ENCODE results near the gene GCKR.

Gene GCKR, protein sequence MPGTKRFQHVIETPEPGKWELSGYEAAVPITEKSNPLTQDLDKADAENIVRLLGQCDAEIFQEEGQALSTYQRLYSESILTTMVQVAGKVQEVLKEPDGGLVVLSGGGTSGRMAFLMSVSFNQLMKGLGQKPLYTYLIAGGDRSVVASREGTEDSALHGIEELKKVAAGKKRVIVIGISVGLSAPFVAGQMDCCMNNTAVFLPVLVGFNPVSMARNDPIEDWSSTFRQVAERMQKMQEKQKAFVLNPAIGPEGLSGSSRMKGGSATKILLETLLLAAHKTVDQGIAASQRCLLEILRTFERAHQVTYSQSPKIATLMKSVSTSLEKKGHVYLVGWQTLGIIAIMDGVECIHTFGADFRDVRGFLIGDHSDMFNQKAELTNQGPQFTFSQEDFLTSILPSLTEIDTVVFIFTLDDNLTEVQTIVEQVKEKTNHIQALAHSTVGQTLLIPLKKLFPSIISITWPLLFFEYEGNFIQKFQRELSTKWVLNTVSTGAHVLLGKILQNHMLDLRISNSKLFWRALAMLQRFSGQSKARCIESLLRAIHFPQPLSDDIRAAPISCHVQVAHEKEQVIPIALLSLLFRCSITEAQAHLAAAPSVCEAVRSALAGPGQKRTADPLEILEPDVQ

DNA sequence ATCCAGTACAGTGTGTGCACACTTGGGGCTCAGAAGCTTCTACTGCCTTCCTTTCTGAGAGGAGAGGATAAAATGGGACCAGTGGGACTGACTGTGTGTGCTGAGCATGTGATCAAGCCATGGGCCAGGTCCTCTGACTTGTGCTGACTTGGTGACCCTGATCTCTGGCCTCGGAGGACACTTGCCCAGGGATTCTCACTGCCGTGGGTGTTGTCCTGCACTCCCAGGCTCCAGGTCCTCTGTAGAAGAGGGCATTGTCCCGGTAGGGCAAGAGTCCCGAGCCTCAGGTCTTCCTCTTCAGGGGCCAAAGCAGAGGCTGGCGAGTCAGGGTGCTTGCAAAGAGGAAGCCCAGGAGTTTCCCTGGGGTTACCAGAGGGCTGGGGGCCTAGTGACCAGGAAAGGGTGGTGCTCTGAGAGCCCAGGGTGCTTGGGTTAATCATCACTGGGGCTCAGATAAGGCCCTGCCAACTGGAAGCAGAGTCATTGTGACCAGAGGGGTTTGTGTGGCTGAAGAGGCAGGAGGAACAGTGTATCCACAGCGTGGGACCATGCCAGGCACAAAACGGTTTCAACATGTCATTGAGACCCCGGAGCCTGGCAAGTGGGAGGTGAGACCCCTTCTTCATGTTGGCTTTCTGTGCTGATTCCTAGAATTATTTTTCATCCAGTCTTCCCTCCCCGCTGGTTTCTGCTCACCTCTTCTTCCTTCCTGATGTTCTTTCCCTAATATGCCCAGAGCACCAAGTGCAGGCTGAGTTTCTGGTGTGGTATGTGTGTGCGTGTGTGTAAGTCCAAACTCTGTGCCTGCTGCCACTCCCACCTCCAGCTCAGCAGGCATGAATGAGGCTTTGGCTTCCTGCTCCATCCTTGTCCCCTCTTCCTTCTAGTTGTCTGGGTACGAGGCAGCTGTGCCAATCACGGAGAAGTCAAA lies at the start of gene GCKR:
Gene GCKR (plus strand): TSS at position 483 of the 931 bp plus-strand sequence. CDS start 66 bp downstream, at position 549.
- Histone ChIP-seq H3K36me3 (ENCODE audit: control insufficient read depth, insufficient read depth, low read length) (no peaks in the 10 kb centered on the region), H3K4me3 (ENCODE audit: low read length) (no peak within 1 kb of the TSS), H3K4me1 (ENCODE audit: control insufficient read depth, insufficient read depth, low read length) (peaks cover 4% of the 10 kb centered on the region), H3K27ac (ENCODE audit: low read depth, low read length) (no peak within 1 kb of the TSS), H3K27me3 (ENCODE audit: control insufficient read depth, insufficient read depth, low read length) (peaks cover 2% of the 10 kb centered on the region), H3K9ac (ENCODE audit: low read length) (no peak within 1 kb of the TSS)

DNA sequence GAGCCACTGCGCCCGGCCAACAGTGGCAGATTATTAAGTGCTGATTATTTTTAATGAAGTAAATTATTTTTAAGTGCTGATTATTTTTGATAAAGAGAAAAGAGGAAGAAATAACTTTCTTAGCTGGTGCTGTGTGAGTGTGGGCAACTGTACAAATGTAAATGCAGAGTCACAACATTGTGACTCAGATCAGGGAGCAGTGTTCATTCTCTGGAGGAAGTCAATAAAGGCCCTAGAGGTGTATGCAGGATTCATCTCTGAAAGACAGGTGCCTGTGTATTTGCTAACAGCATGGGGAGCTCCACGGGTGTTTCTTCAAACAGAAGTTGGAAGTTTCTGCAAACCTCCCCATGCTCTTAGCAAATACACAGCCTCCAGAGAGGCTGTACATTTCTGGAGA lies 48.3 kb upstream of the GCKR start:
- no peaks in the 10 kb centered on the region for H3K27me3 ChIP-seq (ENCODE audit: control insufficient read depth, insufficient read depth, low read length)
- H3K4me1 ChIP-seq (ENCODE audit: control insufficient read depth, insufficient read depth, low read length), result no peaks in the 10 kb centered on the region
- H3K36me3 ChIP-seq (ENCODE audit: control insufficient read depth, insufficient read depth, low read length), result peaks cover 11% of the 10 kb centered on the region
- no peak overlapping the region for H3K9ac ChIP-seq (ENCODE audit: low read length)
- no peak overlapping the region for H3K27ac ChIP-seq (ENCODE audit: low read depth, low read length)
- no peak overlapping the region for H3K4me3 ChIP-seq (ENCODE audit: low read length)

DNA sequence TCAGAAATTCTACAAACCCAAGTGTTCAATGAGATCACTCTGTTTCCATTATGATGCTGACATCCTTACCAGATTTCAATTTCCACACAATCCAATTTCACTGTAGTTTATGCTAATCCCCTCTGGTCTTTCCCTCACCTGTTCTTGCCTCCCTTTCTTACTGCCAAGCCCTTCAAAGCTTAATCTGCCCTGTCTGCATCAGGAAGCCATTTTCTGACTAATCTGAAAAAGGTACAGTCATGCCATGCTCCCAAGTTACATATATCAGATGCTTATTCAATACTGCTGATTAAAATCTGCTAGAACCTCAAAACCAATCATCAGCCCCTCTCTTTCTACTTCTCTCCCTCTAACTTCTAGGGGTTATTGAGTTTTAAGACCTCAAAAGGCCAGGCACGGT lies 45.5 kb upstream of the GCKR start:
- H3K4me3 ChIP-seq (ENCODE audit: low read length), result no peak overlapping the region
- peaks cover 22% of the 10 kb centered on the region for H3K36me3 ChIP-seq (ENCODE audit: control insufficient read depth, insufficient read depth, low read length)
- H3K27me3 ChIP-seq (ENCODE audit: control insufficient read depth, insufficient read depth, low read length), result no peaks in the 10 kb centered on the region
- no peak overlapping the region for H3K27ac ChIP-seq (ENCODE audit: low read depth, low read length)
- H3K9ac ChIP-seq (ENCODE audit: low read length), result no peak overlapping the region
- H3K4me1 ChIP-seq (ENCODE audit: control insufficient read depth, insufficient read depth, low read length), result no peaks in the 10 kb centered on the region

DNA sequence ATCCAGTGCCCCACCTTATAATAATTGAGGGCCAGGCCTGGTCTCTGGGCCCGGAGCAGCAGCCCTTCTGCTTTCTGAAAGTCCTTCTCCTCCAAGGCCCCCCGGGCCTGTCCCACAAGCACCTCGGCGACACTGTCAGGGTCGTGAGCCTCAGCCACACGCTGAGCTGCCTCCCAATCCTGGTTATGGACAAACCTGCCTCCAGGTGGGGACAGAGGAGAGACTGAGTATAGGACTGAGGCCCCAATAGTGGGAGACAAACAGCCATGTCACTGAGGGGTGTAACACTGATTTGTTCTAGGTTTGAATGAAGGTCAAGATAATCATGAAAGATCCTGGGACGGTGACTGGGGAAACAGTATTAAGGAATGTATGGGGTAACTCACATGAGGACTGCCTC lies 42.7 kb upstream of the GCKR start:
- Histone ChIP-seq H3K36me3 (ENCODE audit: control insufficient read depth, insufficient read depth, low read length) (peaks cover 24% of the 10 kb centered on the region), H3K27me3 (ENCODE audit: control insufficient read depth, insufficient read depth, low read length) (no peaks in the 10 kb centered on the region), H3K4me3 (ENCODE audit: low read length) (no peak overlapping the region), H3K4me1 (ENCODE audit: control insufficient read depth, insufficient read depth, low read length) (no peaks in the 10 kb centered on the region), H3K27ac (ENCODE audit: low read depth, low read length) (no peak overlapping the region), H3K9ac (ENCODE audit: low read length) (no peak overlapping the region)

DNA sequence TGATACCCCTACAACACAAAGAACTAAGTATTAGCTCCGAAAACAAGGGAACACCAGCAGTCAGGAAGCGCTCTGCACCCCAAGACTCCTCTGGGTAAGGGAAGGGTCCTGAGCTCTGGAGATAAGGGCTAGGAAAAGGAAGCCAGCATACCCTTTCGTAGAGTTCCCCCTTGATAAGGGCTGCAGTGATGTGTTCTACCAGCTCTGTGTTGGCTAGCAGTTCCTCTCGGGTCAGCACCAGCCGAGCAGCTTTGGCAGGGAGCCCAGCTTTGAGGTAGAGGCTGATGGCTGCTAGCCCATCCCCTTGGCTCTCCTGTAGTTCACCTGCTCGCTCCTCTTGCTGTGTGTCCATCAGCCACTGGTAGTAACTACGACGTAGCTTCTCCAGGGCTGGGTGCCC lies 35.5 kb upstream of the GCKR start:
- Histone ChIP-seq H3K27me3 (ENCODE audit: control insufficient read depth, insufficient read depth, low read length) (no peaks in the 10 kb centered on the region), H3K4me1 (ENCODE audit: control insufficient read depth, insufficient read depth, low read length) (no peaks in the 10 kb centered on the region), H3K36me3 (ENCODE audit: control insufficient read depth, insufficient read depth, low read length) (peaks cover 15% of the 10 kb centered on the region)

DNA sequence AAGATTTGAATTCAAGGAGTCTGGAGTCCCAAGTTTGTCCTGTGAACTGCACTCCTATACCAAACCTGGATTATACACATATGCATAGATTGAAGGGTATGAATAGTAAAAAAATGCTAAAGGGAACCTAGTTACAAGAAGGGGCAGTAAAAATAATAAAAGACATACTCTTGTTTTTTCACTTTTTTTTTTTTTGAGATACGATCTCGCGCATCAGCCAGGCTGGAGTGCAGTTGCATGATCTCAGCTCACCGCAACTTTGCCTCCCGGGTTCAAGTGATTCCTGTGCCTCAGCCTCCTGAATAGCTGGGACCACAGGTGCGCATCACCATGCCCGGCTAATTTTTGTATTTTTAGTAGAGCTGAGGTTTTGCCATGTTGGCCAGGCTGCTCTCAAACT lies 32.2 kb upstream of the GCKR start:
- no peak overlapping the region for H3K9ac ChIP-seq (ENCODE audit: low read length)
- H3K36me3 ChIP-seq (ENCODE audit: control insufficient read depth, insufficient read depth, low read length), result peaks cover 6% of the 10 kb centered on the region
- H3K27ac ChIP-seq (ENCODE audit: low read depth, low read length), result no peak overlapping the region
- H3K27me3 ChIP-seq (ENCODE audit: control insufficient read depth, insufficient read depth, low read length), result no peaks in the 10 kb centered on the region
- H3K4me3 ChIP-seq (ENCODE audit: low read length), result no peak overlapping the region
- H3K4me1 ChIP-seq (ENCODE audit: control insufficient read depth, insufficient read depth, low read length), result no peaks in the 10 kb centered on the region

More for the DNA sequence above, 35.5 kb upstream of the GCKR start:
- no peak overlapping the region for H3K9ac ChIP-seq (ENCODE audit: low read length)
- no peak overlapping the region for H3K4me3 ChIP-seq (ENCODE audit: low read length)
- no peak overlapping the region for H3K27ac ChIP-seq (ENCODE audit: low read depth, low read length)

DNA sequence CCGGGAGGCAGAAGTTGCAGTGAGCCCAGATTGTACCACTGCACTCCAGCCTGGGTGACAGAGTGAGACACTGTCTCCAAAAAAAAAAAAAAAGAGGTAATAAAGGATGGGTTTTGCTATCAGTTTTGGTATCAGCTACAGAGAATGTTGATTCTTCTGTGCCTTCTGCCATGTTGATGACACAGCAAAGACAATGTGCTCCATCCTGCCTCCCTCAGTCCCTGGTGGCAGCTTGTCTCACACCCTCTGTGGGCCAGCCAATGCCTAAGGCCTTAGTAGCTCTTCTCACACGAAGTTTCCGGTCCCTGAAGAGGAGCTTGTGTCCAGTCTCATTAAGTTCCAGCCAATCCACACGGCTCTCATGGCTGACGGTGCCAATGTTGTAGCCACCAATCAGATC lies 24.7 kb upstream of the GCKR start:
- Histone ChIP-seq H3K9ac (ENCODE audit: low read length) (no peak overlapping the region), H3K36me3 (ENCODE audit: control insufficient read depth, insufficient read depth, low read length) (peaks cover 11% of the 10 kb centered on the region), H3K4me3 (ENCODE audit: low read length) (no peak overlapping the region), H3K4me1 (ENCODE audit: control insufficient read depth, insufficient read depth, low read length) (no peaks in the 10 kb centered on the region), H3K27me3 (ENCODE audit: control insufficient read depth, insufficient read depth, low read length) (no peaks in the 10 kb centered on the region), H3K27ac (ENCODE audit: low read depth, low read length) (no peak overlapping the region)

DNA sequence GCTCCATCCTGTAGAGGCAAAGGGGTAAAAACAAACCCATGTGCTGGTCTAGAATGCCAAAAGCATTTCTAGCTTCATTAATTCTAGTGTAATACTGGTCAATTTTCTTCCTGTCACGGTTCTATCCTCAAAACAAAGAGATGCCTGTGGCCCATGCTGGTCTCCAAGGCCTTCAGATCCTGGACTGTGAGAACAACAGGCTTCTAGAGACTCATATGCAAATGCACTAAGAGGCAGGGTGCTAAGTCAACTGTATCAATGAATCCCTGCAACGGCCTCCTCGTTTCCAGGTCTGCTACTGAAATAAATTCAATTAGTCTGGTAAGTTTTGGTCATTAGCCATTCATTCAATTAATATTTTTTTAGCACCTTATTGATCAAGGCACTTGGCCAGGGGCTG lies 11.1 kb upstream of the GCKR start:
- Histone ChIP-seq H3K36me3 (ENCODE audit: control insufficient read depth, insufficient read depth, low read length) (peaks cover 17% of the 10 kb centered on the region), H3K9ac (ENCODE audit: low read length) (no peak overlapping the region), H3K4me3 (ENCODE audit: low read length) (no peak overlapping the region), H3K4me1 (ENCODE audit: control insufficient read depth, insufficient read depth, low read length) (peaks cover 5% of the 10 kb centered on the region), H3K27ac (ENCODE audit: low read depth, low read length) (no peak overlapping the region), H3K27me3 (ENCODE audit: control insufficient read depth, insufficient read depth, low read length) (no peaks in the 10 kb centered on the region)

DNA sequence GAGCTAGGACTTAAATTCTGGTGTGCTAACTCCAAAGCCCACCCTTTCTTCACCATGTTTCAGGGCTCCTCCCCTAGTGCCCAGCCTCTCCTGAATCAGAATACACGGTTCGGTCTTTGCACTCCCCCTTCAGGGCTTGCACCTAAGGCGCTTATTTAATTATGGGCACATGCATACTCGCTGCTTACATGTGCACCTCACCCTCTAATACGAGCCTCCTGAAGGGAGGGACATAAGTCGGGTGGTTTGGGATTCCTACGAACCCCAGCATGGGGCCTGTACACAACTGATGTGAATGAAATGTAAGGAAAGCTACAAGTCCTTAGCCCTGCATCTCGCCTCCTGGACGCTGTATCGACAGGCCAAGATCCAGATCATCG lies 7.5 kb upstream of the GCKR start:
- peaks cover 5% of the 10 kb centered on the region for H3K4me1 ChIP-seq (ENCODE audit: control insufficient read depth, insufficient read depth, low read length)
- peak overlapping the region; percentile 51 for H3K27ac ChIP-seq (ENCODE audit: low read depth, low read length)
- H3K4me3 ChIP-seq (ENCODE audit: low read length), result peak overlapping the region; percentile 87
- no peaks in the 10 kb centered on the region for H3K27me3 ChIP-seq (ENCODE audit: control insufficient read depth, insufficient read depth, low read length)
- H3K9ac ChIP-seq (ENCODE audit: low read length), result peak overlapping the region; percentile 43
- peaks cover 2% of the 10 kb centered on the region for H3K36me3 ChIP-seq (ENCODE audit: control insufficient read depth, insufficient read depth, low read length)

DNA sequence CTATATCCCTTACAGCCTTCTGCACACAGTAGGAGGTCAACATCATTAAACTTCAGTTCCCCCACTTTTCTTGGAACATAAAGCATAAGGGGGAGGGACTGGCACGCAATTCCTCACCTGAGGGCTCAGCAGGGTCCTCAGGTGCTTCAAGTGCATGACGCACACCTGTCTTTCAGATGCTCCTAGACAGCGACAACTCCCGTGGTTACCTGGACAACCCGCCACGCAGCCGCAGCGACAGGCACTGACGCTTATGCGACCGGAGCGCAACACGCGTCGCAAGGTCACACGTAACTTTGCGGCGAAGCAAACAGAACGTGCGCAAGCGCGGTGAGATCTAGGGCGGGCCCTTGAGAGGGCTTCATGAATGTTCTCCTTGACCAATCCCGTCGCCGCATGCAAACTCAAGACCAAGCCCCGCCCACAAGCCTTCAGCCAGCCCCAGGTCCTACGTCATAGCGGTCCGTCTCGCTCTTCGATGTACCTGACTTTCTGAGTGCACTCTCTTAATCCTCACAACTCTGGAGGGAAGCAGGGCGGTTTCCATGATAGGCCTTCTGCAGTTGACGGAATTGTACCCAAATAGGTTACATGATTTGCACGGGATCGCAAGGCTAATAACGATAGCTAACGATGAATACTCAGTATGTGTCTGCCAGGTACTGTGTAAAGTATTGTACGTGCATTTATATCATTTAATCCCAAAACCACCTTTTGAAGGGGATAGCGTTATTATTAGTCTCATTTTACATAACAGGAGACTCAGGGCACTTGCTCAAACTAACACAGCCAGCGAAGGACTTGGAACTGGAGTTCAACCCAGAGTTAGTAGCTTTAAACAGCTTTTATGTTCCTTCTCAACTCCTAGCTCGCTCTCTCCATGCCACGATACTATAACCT lies 6.9 kb upstream of the GCKR start, which contains the start of gene IFT172:
Gene IFT172 (minus strand): TSS at position 246 of the 900 bp plus-strand sequence. CDS start 90 bp downstream, at position 156.
- no peaks in the 10 kb centered on the region for H3K36me3 ChIP-seq (ENCODE audit: control insufficient read depth, insufficient read depth, low read length)
- peak within 1 kb of the TSS; percentile 43 for H3K9ac ChIP-seq (ENCODE audit: low read length)

DNA sequence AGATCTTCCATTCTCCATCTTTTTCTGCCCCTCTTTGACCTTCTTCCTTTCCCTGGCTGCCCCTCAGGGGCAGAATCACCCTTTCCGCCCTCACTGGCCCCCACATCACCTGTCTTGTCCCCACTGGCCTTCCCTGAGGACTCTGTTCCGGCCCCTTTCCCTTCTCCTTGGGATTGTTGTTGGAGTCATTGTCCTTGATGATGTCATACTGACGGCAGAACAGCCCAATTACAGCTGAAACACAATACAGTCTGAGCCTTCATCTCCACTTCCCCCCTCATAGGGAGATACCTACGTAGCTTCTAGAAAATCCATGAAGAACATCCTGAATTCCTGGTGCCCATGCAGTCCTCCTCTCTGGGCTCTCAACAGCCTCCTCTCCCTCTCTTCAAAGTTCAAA lies 4.1 kb upstream of the GCKR start:
- no peak overlapping the region for H3K4me3 ChIP-seq (ENCODE audit: low read length)
- H3K27ac ChIP-seq (ENCODE audit: low read depth, low read length), result no peak overlapping the region
- no peaks in the 10 kb centered on the region for H3K36me3 ChIP-seq (ENCODE audit: control insufficient read depth, insufficient read depth, low read length)
- peaks cover 2% of the 10 kb centered on the region for H3K27me3 ChIP-seq (ENCODE audit: control insufficient read depth, insufficient read depth, low read length)
- H3K9ac ChIP-seq (ENCODE audit: low read length), result no peak overlapping the region
- H3K4me1 ChIP-seq (ENCODE audit: control insufficient read depth, insufficient read depth, low read length), result peaks cover 8% of the 10 kb centered on the region

More for the DNA sequence above, 6.9 kb upstream of the GCKR start, which contains the start of gene IFT172:
- Histone ChIP-seq H3K4me3 (ENCODE audit: low read length) (peak within 1 kb of the TSS; percentile 87), H3K27ac (ENCODE audit: low read depth, low read length) (peak within 1 kb of the TSS; percentile 51), H3K4me1 (ENCODE audit: control insufficient read depth, insufficient read depth, low read length) (peaks cover 5% of the 10 kb centered on the region), H3K27me3 (ENCODE audit: control insufficient read depth, insufficient read depth, low read length) (no peaks in the 10 kb centered on the region)
